Measurements from ENCODE around the gene MTG2.

Gene MTG2

DNA sequence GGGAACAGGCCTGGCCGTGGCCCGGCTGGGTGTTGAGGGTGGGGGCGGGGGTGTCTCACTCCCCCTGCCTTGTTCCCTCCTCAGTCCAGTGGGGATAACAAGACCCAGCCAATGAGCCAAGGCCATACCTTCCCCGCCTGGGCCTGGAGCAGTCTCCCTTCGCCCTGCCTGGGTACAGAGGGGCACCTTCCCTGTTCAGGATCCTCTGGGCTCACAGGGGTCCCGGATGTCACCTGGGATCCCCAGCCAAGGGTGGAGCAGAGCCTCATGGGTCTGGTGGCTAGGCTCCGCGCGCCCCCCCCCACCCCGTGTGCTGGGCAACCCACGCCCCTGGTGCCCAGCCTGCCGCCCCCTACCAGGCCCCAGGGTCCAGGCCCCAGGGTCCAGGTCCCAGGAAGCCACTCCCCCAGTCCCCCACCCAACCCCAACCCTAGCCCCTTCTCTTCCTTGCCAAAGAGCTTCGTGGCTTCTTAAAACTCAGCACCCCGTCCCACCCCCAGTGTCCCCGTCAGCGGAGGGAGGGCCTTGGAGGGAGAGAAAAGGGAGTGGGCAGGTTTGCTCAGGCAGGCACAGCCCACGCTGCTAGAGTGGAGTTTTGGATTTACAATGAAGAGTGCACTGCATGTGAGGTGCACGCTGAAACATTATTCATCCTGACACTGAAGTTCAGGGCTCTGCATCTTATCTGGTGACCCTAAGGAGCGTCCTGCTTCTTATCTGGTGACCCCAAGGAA is 25.4 kb downstream of the MTG2 start:
- H3K27me3 Mint-ChIP-seq: peaks cover 25% of the 10 kb centered on the region
- CTCF ChIA-PET: no interaction called here
- no peaks in the 10 kb centered on the region for H3K9me3 Mint-ChIP-seq
- no peak overlapping the region for H3K27ac Mint-ChIP-seq
- peaks cover 3% of the 10 kb centered on the region for H3K36me3 Mint-ChIP-seq
- H3K4me3 Mint-ChIP-seq: no peak overlapping the region
- DNase-seq: no peak
- no peaks in the 10 kb centered on the region for H3K4me1 Mint-ChIP-seq

DNA sequence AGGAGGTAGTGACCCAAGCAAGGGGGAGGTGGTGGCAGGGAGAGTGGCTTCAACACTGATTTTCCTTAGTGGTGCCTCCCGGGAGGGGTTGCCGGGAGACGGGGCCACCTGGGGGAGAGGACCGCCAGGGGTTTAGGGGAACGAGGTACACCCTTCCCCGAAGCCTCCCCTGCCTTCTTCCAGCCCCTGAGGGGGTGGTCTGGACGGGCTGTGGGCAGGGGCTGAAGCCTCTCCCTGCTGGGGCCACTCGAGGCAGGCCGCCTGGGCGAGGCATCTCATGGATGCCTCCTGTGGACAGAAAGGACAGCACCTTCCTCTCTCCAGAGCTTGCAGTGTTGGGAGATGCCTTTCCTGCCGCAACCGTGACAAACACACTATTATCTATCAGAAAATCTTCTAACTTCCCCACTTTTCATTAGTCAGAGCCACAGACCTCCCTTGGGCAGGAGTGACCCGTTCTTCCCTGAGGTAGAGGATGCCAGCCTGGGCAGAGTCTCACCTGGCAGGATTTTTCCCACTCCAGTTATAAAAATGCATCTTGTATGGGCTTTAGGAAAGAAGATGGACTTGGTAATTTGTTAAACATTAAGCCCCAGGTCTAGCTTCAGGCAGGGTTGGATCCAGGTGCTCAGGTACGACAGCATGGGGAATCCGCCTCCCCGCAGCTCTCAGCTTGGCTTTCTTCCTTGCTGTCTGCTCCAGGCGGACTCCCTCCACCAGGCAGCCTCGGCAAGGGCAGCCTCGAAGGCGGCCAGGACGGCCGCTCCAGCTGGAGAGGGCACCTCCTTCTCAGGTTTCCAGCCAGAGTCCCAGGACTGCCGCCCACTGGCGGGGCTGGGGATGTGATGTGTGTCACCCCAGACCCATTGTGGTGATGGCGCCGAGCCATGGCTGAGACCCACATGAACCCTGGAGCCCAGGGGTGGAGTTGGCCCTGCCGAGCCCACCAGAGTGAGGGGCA is 26.2 kb downstream of the MTG2 start:
- no peak overlapping the region for H3K27ac Mint-ChIP-seq
- H3K4me1 Mint-ChIP-seq: no peaks in the 10 kb centered on the region
- CTCF ChIA-PET: no interaction called here
- no peaks in the 10 kb centered on the region for H3K36me3 Mint-ChIP-seq
- no peak overlapping the region for H3K4me3 Mint-ChIP-seq
- DNase-seq: no peak
- H3K27me3 Mint-ChIP-seq: peaks cover 28% of the 10 kb centered on the region
- no peaks in the 10 kb centered on the region for H3K9me3 Mint-ChIP-seq

DNA sequence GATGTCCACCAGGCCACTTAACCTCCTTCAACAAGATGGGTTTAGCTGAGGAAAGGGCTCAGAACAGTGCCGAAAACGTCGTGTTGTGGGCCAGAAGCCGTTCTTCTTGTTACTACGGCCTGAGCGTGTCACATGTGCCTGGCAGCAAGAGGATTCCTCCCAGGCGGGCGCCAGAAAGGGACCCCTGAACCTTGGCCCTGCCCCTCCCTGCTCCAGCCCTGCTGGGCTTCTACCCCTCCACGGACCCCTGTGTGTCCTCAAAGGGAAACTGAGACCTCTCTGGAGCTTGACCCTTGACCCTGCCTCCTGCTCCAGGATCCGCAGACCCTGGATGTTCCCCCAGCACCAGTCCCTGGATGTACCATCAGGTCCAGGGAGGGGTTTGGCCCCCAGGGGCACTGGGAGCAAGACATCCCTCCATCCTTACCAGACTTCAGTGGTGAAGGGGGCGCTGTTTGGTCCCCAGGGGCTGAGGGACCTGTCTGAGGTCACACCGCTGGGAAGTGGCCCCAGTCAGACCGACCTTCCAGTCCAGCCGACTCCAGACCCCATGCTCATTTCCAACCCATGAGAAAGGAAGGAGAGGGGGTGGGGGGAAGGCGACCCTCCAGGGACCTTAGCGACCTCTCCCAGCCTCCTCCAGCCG is 27.1 kb downstream of the MTG2 start:
- DNase-seq: no peak
- CTCF ChIA-PET: no interaction called here
- H3K9me3 Mint-ChIP-seq: no peaks in the 10 kb centered on the region
- H3K27me3 Mint-ChIP-seq: peaks cover 36% of the 10 kb centered on the region
- H3K4me1 Mint-ChIP-seq: no peaks in the 10 kb centered on the region
- no peaks in the 10 kb centered on the region for H3K36me3 Mint-ChIP-seq
- H3K4me3 Mint-ChIP-seq: no peak overlapping the region
- no peak overlapping the region for H3K27ac Mint-ChIP-seq

DNA sequence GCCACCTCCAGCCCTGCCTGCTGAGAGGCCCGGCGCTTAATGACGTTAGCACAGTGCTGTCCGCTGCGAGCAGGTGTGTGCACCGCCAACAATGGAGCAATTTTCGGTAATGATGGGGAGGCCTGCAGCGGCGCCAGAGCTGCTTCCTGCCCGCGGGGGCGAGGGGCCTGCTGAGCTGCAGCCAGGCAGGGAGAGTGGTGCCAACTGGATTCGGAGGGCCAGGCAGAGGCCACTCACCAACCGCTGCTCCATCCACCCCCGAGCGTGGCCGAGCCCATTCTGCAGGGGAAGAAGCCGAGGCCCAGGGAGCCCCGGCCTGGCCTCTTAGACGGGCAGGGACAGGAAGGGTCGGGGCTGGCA is 27.6 kb downstream of the MTG2 start:
- DNase-seq: no peak
- no peak overlapping the region for H3K4me3 Mint-ChIP-seq
- H3K27me3 Mint-ChIP-seq: peaks cover 41% of the 10 kb centered on the region
- H3K4me1 Mint-ChIP-seq: no peaks in the 10 kb centered on the region
- CTCF ChIA-PET: no interaction called here
- H3K36me3 Mint-ChIP-seq: no peaks in the 10 kb centered on the region
- H3K9me3 Mint-ChIP-seq: no peaks in the 10 kb centered on the region
- no peak overlapping the region for H3K27ac Mint-ChIP-seq

DNA sequence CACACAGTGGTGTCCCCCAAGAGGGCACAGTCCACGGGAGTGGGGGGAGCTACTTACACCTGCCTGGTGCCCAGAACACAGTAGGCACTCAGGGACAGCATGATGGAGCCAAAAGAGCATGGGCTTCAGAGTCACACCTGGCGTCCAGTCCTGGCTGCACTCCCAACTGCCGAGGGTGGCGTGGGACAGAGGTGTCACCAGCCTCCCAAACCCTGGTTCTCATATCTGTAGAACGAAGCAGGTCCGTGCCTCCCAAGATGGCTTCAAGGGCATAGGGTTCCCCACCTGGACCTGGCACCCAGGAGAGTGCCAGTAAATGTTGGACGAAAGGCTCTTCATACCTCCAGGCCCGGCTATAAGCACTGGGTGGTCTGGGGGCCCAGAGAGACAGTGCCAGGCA is 28.4 kb downstream of the MTG2 start:
- Mint-ChIP-seq H3K36me3 (no peaks in the 10 kb centered on the region), H3K4me3 (no peak overlapping the region), H3K9me3 (no peaks in the 10 kb centered on the region), H3K27me3 (peaks cover 47% of the 10 kb centered on the region), H3K4me1 (no peaks in the 10 kb centered on the region), H3K27ac (no peak overlapping the region)
- CTCF ChIA-PET: no interaction called here
- DNase-seq: no peak

DNA sequence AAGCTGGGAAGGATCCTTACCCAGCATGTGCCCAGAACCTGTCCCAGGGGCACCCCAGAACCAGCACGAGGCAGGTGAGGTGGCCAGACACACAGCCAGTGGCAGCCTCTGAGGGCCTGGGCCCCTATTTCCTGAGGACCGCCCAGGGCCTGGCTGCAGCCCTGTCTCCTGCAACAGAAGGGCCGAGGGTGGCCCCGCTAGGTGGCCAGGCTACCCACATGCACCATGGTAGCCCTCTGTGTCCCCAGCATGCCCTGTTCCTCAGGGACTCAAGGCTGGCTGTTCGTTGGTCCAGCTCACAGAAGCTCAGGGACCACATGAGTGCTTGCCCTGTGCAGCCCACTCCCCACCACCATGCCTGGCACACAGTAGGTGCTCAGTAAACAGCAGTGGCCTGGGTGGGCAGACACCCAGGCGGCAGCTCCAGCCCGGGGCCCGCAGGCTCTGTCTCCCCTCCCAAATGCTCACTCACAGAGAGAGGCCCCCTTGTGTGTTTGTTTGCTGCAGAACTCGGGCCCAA is 29.0 kb downstream of the MTG2 start:
- no peaks in the 10 kb centered on the region for H3K36me3 Mint-ChIP-seq
- no peaks in the 10 kb centered on the region for H3K9me3 Mint-ChIP-seq
- no peaks in the 10 kb centered on the region for H3K4me1 Mint-ChIP-seq
- H3K27me3 Mint-ChIP-seq: peaks cover 50% of the 10 kb centered on the region
- no peak overlapping the region for H3K27ac Mint-ChIP-seq
- DNase-seq: no peak
- H3K4me3 Mint-ChIP-seq: no peak overlapping the region
- CTCF ChIA-PET: no interaction called here

DNA sequence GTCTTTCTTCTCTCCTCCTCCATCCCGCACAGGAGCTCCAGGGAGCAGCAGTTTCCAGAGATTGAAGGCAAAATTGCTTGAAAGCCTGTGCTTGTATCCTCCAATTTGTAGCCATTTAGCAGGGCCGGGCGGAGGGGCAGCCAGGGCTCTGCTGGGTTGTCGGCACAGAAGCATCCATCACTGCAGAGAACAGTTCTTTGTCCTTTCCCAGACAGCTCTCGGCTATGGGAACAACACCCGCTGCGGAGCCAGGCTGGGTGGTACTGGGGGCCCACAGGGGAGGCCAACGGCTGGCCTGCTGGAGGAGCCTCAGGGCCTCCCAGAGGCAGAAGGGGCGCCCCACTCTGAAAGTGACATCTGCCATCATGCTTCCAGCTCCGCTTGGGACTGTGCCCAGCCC is 29.5 kb downstream of the MTG2 start:
- CTCF ChIA-PET: no interaction called here

DNA sequence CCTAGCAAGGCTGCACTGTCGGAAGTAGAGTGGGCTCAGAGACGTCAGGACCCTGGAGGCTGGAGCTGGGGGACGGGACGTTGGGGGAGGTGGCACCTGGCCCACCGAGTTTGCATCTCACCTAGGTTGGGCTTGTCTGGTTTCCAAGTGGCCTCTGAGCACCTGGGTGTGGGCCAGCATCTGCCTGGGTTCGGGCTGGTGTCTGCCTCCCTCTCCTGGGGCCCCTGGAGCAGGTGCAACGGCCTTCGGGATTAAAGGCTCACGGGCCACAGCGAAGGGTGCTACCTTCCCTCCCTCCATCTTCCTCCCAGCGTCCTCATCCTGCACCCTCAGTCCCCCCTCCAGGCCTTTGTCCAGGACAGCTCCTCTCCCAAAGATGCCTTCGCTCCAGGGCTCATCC is 31.2 kb downstream of the MTG2 start:
- Mint-ChIP-seq H3K4me1 (no peaks in the 10 kb centered on the region), H3K4me3 (no peak overlapping the region), H3K9me3 (no peaks in the 10 kb centered on the region), H3K36me3 (no peaks in the 10 kb centered on the region), H3K27me3 (peaks cover 72% of the 10 kb centered on the region), H3K27ac (no peak overlapping the region)
- CTCF ChIA-PET: no interaction called here
- no peak for DNase-seq

More for the DNA sequence above, 29.5 kb downstream of the MTG2 start:
- Mint-ChIP-seq H3K27me3 (peaks cover 54% of the 10 kb centered on the region), H3K36me3 (no peaks in the 10 kb centered on the region), H3K4me3 (no peak overlapping the region), H3K9me3 (no peaks in the 10 kb centered on the region), H3K4me1 (no peaks in the 10 kb centered on the region), H3K27ac (no peak overlapping the region)
- DNase-seq: no peak

DNA sequence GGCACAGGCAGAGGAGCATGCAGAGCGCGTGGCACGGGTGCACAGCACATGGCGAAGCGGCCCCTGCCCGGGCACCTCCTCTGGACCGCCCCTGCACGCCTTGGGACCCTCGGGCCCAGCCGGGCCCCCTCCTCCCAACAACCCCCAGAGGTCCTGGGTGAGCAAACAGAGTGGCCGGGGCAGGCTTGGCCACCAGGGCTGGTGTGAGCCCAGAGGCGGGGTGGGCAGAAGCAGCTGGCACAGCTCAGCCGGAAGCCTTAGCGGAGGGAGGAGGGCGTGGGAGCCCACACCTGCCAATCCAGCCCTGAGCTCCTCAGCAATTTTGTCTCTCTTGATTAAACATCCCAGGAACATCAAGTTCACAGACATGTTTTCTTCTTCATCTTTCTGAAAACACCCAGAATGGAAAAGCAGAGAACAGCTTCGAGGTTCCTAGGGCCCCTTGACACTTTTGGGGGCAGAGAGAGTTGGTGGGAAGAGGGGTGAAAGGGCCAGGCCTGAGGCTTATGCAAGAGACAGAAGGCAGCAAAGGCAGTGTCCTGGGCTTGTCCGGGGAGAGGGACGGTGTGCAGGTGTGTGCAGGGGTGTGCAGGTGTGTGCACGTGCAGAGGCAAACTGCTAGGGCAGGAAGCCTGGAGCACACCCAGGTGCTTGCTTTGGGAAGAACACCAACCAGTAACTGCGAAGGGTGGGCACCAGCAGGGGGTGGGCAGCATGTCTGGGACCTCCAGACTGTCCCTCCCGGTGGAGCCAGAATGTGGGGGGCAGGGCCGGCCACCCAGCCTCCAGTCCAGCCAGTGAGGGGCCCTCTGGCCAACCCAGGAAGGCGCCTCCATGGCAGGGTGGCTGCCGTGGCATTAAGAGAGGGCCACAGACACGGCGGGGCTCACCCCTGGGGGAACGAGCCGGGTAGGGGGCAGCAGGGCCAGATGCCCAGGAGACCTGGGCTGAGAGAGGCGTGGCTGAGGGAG is 32.5 kb downstream of the MTG2 start:
- Mint-ChIP-seq H3K9me3 (no peaks in the 10 kb centered on the region), H3K4me3 (no peak overlapping the region), H3K27ac (no peak overlapping the region), H3K27me3 (peaks cover 70% of the 10 kb centered on the region), H3K4me1 (no peaks in the 10 kb centered on the region), H3K36me3 (no peaks in the 10 kb centered on the region)
- no peak for DNase-seq
- CTCF ChIA-PET: no interaction called here

DNA sequence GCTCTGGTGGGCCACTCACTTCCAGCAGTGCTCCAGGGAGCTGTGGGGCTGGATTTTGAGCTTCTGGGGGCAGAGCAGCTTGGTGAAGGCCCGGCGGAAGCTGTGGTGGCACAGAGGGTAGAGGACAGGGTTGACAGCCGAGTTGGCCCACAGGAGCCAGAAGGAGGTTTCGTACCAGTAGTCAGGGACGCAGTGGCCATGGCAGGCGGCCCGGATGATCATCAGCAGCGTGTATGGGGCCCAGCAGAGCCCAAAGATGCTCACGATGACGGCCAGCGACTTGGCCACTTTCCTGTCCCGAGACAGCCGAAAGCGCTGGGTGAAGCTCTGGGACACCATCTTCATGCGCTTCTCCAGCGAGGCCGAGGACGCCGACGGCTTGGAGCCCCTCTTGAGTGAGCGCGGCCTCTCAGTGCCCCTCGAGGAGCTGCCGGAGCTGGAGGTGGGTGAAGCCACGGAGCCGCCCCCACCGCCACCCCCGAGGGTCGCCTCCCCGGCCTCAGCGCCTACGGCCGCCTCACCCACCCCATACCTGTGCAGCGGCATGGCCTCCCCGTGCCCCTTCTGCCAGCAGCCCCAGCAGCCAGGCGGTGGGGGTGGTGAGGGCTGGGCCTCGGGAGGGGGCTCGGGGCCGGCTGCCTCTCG is 33.3 kb downstream of the MTG2 start:
- peaks cover 4% of the 10 kb centered on the region for H3K4me1 Mint-ChIP-seq
- no peaks in the 10 kb centered on the region for H3K36me3 Mint-ChIP-seq
- peaks cover 74% of the 10 kb centered on the region for H3K27me3 Mint-ChIP-seq
- no peak for DNase-seq
- CTCF ChIA-PET: no interaction called here
- no peaks in the 10 kb centered on the region for H3K9me3 Mint-ChIP-seq
- H3K4me3 Mint-ChIP-seq: no peak overlapping the region
- no peak overlapping the region for H3K27ac Mint-ChIP-seq

DNA sequence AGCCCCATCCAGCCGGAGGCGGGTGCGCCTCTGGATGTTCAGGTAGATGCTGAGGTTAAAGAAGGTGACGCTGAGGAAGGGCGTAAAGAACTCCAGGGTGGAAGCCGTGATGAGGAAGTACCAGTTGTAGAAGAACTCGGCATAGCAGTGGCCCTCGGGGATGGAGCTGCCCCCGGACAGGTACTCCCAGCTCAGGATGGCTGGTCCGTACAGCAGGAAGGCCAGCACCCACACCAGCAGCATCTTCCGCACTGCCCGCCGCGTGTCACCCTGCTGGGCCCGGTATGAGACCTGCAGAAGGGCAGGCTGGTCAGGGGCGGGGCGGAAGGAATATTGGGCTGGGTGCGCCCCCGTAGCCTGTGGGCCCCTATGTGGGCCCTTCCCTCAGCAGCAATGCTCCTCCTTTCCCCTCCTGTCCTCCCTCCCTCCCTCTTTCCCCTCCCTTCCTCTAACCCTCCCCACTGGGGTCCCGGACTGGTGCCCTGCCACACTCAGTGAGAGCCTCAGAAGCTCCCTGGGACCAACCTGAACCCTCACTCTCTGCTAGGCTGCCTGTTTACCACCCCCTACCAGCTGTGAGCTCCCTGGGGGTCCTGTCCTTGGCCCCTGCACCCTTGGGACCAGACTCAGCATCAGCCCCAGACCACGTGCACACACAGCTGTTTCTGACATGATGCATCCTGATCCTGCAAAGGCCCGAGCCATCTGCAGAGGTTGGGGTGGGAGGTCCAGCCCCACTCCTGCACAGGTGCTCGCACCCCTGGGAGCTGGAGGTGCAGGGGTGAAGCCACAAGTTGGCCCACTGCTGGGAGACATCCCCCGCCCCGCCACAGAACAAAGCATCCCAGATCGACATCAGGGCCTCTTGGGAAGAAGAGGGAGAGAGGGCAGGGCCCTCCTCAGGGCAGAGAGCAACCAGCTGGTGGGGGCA is 34.1 kb downstream of the MTG2 start:
- Mint-ChIP-seq H3K36me3 (no peaks in the 10 kb centered on the region), H3K9me3 (no peaks in the 10 kb centered on the region), H3K27me3 (peaks cover 76% of the 10 kb centered on the region), H3K4me1 (peaks cover 4% of the 10 kb centered on the region), H3K4me3 (no peak overlapping the region), H3K27ac (no peak overlapping the region)
- CTCF ChIA-PET: no interaction called here
- DNase-seq: no peak

DNA sequence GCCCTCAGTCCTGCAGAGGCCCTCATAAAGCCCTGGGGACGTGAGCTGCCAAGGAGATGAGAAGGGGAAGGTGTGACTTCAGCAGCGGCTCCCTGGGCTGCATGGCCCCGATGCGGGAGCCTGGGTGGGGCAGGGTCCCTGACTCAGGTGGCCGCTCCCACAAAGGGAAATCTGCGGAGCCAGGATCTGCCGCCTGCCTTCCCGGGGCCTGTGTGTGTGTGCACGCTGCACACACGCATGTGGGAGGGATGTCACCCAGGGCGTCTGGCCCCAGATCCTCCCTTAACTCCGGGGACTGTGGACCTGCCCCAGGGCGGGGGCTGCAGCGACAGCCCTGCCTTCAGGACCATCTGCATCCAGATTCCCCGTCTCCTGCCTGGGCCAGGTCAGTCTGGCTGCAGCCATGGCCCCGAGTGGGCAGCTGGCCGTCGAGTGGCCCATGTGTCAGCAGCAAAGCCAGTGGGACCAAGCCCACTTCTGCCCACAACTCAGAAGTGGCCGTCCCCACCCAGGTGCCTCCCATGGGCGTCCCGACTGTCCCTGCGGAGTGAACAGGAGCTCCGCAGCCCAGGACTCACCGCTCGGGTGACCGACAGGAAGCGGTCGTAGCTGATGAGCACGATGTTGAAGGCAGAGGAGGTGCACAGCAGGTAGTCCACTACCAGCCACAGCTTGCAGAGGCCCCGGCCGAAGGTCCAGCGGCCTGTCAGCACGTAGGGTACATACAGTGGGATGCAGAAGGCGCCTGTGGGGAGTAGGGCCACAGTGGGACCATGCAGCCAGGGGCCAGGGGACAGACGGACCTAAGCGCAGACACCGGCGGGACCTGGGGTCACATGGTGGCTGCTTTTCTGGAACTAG is 35.3 kb downstream of the MTG2 start:
- Mint-ChIP-seq H3K4me3 (no peak overlapping the region), H3K9me3 (no peaks in the 10 kb centered on the region), H3K27me3 (peaks cover 83% of the 10 kb centered on the region), H3K4me1 (peaks cover 4% of the 10 kb centered on the region), H3K27ac (no peak overlapping the region), H3K36me3 (no peaks in the 10 kb centered on the region)
- DNase-seq: no peak
- CTCF ChIA-PET: no interaction called here

All from activated naive CD4-positive, alpha-beta T cell treated with anti-CD3 and anti-CD28 coated beads, Interleukin-2, amount 10 ng/mL, durations not matched to agents 7 days and 5 days (primary cell).